ENCODE data around the gene HEXA. TPM values are rescaled to one million over a fixed set of nuclear protein-coding genes. Genes with fewer than 3 reads are reported as not detected.
"Not testable (repeated sequence)": the region's sequence is repeated elsewhere in the genome, so short reads cannot be mapped to it uniquely, and the experiment has no call there.

The HEXA gene
- polyA plus RNA-seq, 1 experiment = 191 TPM

DNA sequence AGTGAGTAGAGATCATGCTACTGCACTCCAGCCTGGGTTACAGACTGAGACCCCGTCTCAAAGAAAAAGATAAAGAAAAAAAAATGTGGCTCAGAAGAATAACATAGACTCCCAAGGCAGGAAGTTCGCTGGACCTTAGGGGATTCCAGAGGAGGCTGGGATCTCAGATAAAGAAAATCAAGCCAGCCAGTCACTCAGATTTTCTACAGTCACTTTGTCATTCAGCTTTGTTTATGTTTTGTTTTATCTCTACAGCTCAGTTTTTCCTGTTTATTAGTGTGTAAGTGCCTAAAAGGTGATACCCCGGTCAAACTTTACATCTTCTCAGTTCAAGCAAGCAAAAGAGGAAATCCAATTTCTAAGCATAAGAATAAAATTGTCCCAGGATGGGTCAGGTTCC, 28.5 kb upstream of the HEXA start:
- Histone ChIP-seq H3K27ac (ENCODE audit: low read depth, low read length) (no peak overlapping the region), H3K9me3 (ENCODE audit: control insufficient read depth, insufficient read depth, low read length) (no peaks in the 10 kb centered on the region), H3K27me3 (ENCODE audit: control insufficient read depth, insufficient read depth, low read length) (peaks cover 32% of the 10 kb centered on the region), H3K4me3 (ENCODE audit: low read depth, low read length) (no peak overlapping the region)
- DNase-seq (ENCODE audit: low read depth, low spot score) = no peak
- ChIA-PET POLR2A (no interaction called here), CTCF (no interaction called here)
- TF ChIP-seq, protein P1, sequence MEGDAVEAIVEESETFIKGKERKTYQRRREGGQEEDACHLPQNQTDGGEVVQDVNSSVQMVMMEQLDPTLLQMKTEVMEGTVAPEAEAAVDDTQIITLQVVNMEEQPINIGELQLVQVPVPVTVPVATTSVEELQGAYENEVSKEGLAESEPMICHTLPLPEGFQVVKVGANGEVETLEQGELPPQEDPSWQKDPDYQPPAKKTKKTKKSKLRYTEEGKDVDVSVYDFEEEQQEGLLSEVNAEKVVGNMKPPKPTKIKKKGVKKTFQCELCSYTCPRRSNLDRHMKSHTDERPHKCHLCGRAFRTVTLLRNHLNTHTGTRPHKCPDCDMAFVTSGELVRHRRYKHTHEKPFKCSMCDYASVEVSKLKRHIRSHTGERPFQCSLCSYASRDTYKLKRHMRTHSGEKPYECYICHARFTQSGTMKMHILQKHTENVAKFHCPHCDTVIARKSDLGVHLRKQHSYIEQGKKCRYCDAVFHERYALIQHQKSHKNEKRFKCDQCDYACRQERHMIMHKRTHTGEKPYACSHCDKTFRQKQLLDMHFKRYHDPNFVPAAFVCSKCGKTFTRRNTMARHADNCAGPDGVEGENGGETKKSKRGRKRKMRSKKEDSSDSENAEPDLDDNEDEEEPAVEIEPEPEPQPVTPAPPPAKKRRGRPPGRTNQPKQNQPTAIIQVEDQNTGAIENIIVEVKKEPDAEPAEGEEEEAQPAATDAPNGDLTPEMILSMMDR (IDR thresholded peaks at IDR 0.05; ENCODE audit: low read depth, low read length) = no peak

DNA sequence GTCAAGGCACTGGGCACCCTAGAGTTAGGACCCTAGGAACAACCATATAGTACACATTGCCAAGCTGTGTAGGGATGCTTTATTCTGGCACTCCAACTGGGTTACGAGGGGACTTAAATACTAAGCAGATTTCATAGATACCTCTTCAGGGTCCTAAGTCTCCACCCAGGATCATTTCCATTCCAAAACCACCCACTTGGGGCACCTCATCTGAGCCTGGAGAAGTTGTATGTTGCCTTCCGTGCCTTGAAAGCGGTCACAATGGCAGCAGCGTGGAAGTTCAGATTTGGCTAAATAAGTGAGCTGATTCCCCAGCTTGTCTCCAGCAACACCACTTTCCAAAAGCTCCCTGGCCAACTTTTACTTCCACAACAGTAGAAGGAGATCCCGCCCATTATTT, 26.9 kb upstream of the HEXA start:
- Histone ChIP-seq H3K4me3 (ENCODE audit: low read depth, low read length) (no peak overlapping the region), H3K9me3 (ENCODE audit: control insufficient read depth, insufficient read depth, low read length) (no peaks in the 10 kb centered on the region), H3K27ac (ENCODE audit: low read depth, low read length) (no peak overlapping the region), H3K27me3 (ENCODE audit: control insufficient read depth, insufficient read depth, low read length) (peaks cover 32% of the 10 kb centered on the region)
- DNase-seq (ENCODE audit: low read depth, low spot score) = no peak
- ChIA-PET POLR2A (no interaction called here), CTCF (no interaction called here)
- TF ChIP-seq, protein P1 (IDR thresholded peaks at IDR 0.05; ENCODE audit: low read depth, low read length) = no peak

DNA sequence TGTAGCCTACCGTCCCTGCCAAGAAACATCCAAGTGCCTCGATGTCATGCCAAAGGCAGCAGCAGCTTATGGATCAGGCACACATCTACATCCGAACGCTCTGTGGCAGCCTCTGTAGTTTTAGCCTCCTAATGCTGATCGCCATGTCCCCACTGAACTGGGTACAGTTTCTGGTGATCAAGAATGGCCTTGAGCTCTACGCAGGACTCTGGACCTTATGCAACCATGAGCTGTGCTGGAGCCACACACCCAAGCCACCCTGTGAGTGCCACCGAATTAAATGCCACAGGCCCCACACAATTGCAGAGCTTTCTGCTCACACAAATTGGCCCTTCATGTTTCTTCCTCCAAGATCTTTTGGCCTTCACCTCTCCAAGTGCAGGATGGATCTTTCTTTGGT, 22.8 kb upstream of the HEXA start:
- no peak for DNase-seq (ENCODE audit: low read depth, low spot score)
- ChIA-PET CTCF (no interaction called here), POLR2A (interaction anchor here (0.6 kb wide), 1 partner anchor 145 kb away, joined by 9 read pairs; no protein-coding TSS in a partner anchor)
- Histone ChIP-seq H3K9me3 (ENCODE audit: control insufficient read depth, insufficient read depth, low read length) (no peaks in the 10 kb centered on the region), H3K27ac (ENCODE audit: low read depth, low read length) (no peak overlapping the region), H3K4me3 (ENCODE audit: low read depth, low read length) (no peak overlapping the region), H3K27me3 (ENCODE audit: control insufficient read depth, insufficient read depth, low read length) (peaks cover 27% of the 10 kb centered on the region)
- TF ChIP-seq, protein P1 (IDR thresholded peaks at IDR 0.05; ENCODE audit: low read depth, low read length) = no peak

DNA sequence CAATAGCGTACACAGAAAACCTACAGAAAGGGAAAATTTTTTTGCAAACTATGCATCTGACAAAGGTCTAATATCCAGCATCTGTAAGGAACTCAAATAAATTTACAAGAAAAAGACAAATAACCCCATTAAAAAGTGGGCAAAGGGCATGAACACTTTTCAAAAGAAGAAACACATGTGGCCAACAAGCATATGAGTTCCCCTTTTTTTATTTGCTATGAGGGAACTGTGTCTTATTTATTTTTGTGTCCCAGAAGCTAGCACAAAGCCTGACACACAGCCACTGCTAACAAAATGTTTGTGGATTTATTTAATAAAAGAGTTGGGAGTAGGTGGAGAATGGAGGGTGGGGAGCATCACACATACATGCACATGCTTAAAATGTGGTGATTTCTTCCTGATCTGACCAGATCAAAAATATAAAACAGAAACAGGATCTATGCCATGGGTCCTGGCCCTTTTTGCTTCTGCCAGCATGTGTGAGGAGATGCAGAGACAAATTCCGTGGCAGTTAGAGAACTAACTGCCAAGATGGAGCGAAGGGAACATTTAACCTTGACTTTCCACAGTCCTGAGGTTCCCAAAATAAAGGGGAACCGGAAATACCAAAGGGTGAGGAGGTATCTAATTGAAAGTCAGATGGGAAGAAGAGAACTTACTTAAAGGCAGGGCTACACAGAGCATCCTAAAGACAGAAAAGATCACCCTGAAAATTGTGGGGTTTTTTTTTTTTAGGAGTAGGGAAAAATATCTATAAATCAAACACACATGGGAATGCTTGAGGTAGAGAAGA, 22.2 kb upstream of the HEXA start, which contains the start of gene TMEM202:
Gene TMEM202 (plus strand): TSS at position 510 of the 793 bp plus-strand sequence. CDS start 22 bp downstream, at position 532.
- Histone ChIP-seq H3K27me3 (ENCODE audit: control insufficient read depth, insufficient read depth, low read length) (peaks cover 26% of the 10 kb centered on the region), H3K27ac (ENCODE audit: low read depth, low read length) (no peak within 1 kb of the TSS), H3K4me3 (ENCODE audit: low read depth, low read length) (no peak within 1 kb of the TSS), H3K9me3 (ENCODE audit: control insufficient read depth, insufficient read depth, low read length) (no peaks in the 10 kb centered on the region)
- POLR2A ChIA-PET = interaction anchor here (0.6 kb wide), 1 partner anchor 146 kb away, joined by 9 read pairs; no protein-coding TSS in a partner anchor
- TF ChIP-seq, protein P1 (IDR thresholded peaks at IDR 0.05; ENCODE audit: low read depth, low read length) = no peak
- CTCF ChIA-PET = no interaction called here
- no peak for DNase-seq (ENCODE audit: low read depth, low spot score)

DNA sequence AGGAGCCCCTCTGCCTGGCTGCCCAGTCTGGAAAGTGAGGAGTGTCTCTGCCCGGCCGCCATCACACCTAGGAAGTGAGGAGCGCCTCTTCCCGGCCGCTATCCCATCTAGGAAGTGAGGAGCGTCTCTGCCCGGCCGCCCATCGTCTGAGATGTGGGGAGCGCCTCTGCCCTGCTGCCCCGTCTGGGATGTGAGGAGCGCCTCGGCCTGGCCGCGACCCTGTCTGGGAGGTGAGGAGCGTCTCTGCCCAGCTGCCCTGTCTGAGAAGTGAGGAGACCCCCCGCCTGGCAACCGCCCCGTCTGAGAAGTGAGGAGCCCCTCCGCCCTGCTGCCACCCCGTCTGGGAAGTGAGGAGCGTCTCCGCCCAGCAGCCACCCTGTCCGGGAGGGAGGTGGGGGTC, 20.5 kb upstream of the HEXA start:
- CTCF ChIA-PET; DNase-seq (ENCODE audit: low read depth, low spot score); H3K27ac ChIP-seq (ENCODE audit: low read depth, low read length); H3K4me3 ChIP-seq (ENCODE audit: low read depth, low read length); POLR2A ChIA-PET; H3K9me3 ChIP-seq (ENCODE audit: control insufficient read depth, insufficient read depth, low read length): not testable (repeated sequence)
- H3K27me3 ChIP-seq (ENCODE audit: control insufficient read depth, insufficient read depth, low read length) = peaks cover 18% of the 10 kb centered on the region

Data from AG04450 (cell line).